Upper lobe of right lung (tissue), 1 donor: ENCODE results near the gene ZBTB16. TPM values are rescaled to one million over a fixed set of nuclear protein-coding genes. Genes with fewer than 3 reads are reported as not detected.

Source experiments
- ATAC-seq: fragments of 200-7000 bp; cut with Tn5 transposase; one replicate; pipeline ENCODE4 v1.9.1; 2020; ENCODE audit warnings: mild to moderate bottlenecking, moderate library complexity
- DNase-seq: peaks from one replicate; pipeline ENCODE4 v3.0.0-alpha.2; 2020
- H3K27ac ChIP-seq: fragments of 200-600 bp; one replicate; pipeline ENCODE4 v1.8.0; 2022
- H3K27me3 ChIP-seq: fragments of 200-600 bp; one replicate; pipeline ENCODE4 v1.8.0; 2022; ENCODE audit warnings: mild to moderate bottlenecking
- H3K36me3 ChIP-seq: fragments of 200-600 bp; one replicate; pipeline ENCODE4 v1.8.0; 2022
- H3K4me1 ChIP-seq: fragments of 200-600 bp; one replicate; pipeline ENCODE4 v1.8.0; 2022
- H3K4me3 ChIP-seq: fragments of 200-600 bp; one replicate; pipeline ENCODE4 v1.8.0; 2022; ENCODE audit warnings: mild to moderate bottlenecking
- H3K9me3 ChIP-seq: fragments of 200-600 bp; one replicate; pipeline ENCODE4 v1.8.0; 2022
- CTCF ChIP-seq: fragments of 200-600 bp; IDR thresholded peaks from one replicate; pipeline ENCODE4 v1.8.0; 2022; ENCODE audit warnings: antibody characterized with exemption
- intact Hi-C: fragments of 100-400 bp; cut with DNase I; formaldehyde crosslinking; loops from one replicate; pipeline ENCODE4 v1.11.0; 2022
- total RNA-seq: library from RNA; stranded (reverse); fragmentation: NEBNext Ultra II Directional; extraction: Animal tissue kit (Norgen Biotek cat#: 25700); gene quantifications from one replicate; pipeline ENCODE4 v1.2.1, GENCODE V29; 2021
- donor health status: DM: no; HTN: yes; CAD: no; lungs with severe emphysema.

The ZBTB16 gene
- total RNA-seq, 1 donor from 2014 or later, result 221 TPM

- peak overlapping the region; percentile 95 for H3K4me3 ChIP-seq
- intact Hi-C loops, result no loop called here
- peak; percentile 82 for DNase-seq
Measured at GRCh38 chr11:114058026-114058706, 1.3 kb upstream of the ZBTB16 start.

GRCh38 chr11:114058871-114059277 is 637 bp upstream of the ZBTB16 start:
- H3K36me3 ChIP-seq, result peaks cover 15% of the 10 kb centered on the region
- peak overlapping the region; percentile 95 for H3K4me3 ChIP-seq
- no peaks in the 10 kb centered on the region for H3K27me3 ChIP-seq
- no peaks in the 10 kb centered on the region for H3K9me3 ChIP-seq
- H3K27ac ChIP-seq, result peak overlapping the region; percentile 81
- DNase-seq (peak; percentile 71), ATAC-seq (no peak)
- H3K4me1 ChIP-seq, result peaks cover 32% of the 10 kb centered on the region
- no peak for TF ChIP-seq CTCF
- intact Hi-C loops, result no loop called here

More at GRCh38 chr11:114058026-114058706, 1.3 kb upstream of the ZBTB16 start:
- ATAC-seq, result peak; percentile 46
- no peaks in the 10 kb centered on the region for H3K9me3 ChIP-seq
- TF ChIP-seq CTCF, result no peak
- H3K4me1 ChIP-seq, result peaks cover 25% of the 10 kb centered on the region
- no peaks in the 10 kb centered on the region for H3K27me3 ChIP-seq
- peaks cover 8% of the 10 kb centered on the region for H3K36me3 ChIP-seq
- H3K27ac ChIP-seq, result peak overlapping the region; percentile 81

- ATAC-seq, result peak; percentile 23
- Histone ChIP-seq H3K36me3 (peaks cover 26% of the 10 kb centered on the region), H3K9me3 (no peaks in the 10 kb centered on the region), H3K27ac (peak overlapping the region; percentile 98), H3K27me3 (no peaks in the 10 kb centered on the region), H3K4me1 (peaks cover 43% of the 10 kb centered on the region), H3K4me3 (peak overlapping the region; percentile 95)
- TF ChIP-seq CTCF, result no peak
- DNase-seq, result no peak
- intact Hi-C loops, result loop anchor here (10.0 kb wide), 2 partner anchors 125 to 195 kb away; no protein-coding TSS in a partner anchor
Measured at GRCh38 chr11:114059984-114060391, 477 bp downstream of the ZBTB16 start.

- TF ChIP-seq CTCF, result no peak
- H3K27me3 ChIP-seq, result no peaks in the 10 kb centered on the region
- intact Hi-C loops, result loop anchor here (10.0 kb wide), 2 partner anchors 124 to 194 kb away; no protein-coding TSS in a partner anchor
- peaks cover 48% of the 10 kb centered on the region for H3K4me1 ChIP-seq
- H3K27ac ChIP-seq, result peak overlapping the region; percentile 98
- no peaks in the 10 kb centered on the region for H3K9me3 ChIP-seq
- peak overlapping the region; percentile 95 for H3K4me3 ChIP-seq
- H3K36me3 ChIP-seq, result peaks cover 31% of the 10 kb centered on the region
- ATAC-seq, result peak; percentile 7
- DNase-seq, result peak; percentile 76
Measured at GRCh38 chr11:114060392-114061047, 1.0 kb downstream of the ZBTB16 start.

GRCh38 chr11:114061048-114061680 is 1.7 kb downstream of the ZBTB16 start:
- Histone ChIP-seq H3K27me3 (no peaks in the 10 kb centered on the region), H3K36me3 (peaks cover 38% of the 10 kb centered on the region), H3K4me3 (peak overlapping the region; percentile 95), H3K9me3 (no peaks in the 10 kb centered on the region), H3K27ac (peak overlapping the region; percentile 98), H3K4me1 (peaks cover 55% of the 10 kb centered on the region)
- DNase-seq, result peak; percentile 76
- peak; percentile 9 for ATAC-seq
- TF ChIP-seq CTCF, result no peak
- intact Hi-C loops, result loop anchor here (10.0 kb wide), 2 partner anchors 124 to 194 kb away; no protein-coding TSS in a partner anchor
